ENCODE results near the gene ZDHHC14.
A peak's percentile ranks its signal among the peaks of the same experiment; 100 is the strongest.

Gene ZDHHC14

GRCh38 chr6:157528931-157529653, 148.1 kb downstream of the ZDHHC14 start:
- TF ChIP-seq CTCF (IDR thresholded peaks at IDR 0.05; ENCODE audit: low read depth, low read length), result no peak
- DNase-seq (ENCODE audit: low read depth, low spot score), result peak; percentile 13
- H3K4me3 ChIP-seq (ENCODE audit: low read depth, low read length), result no peak overlapping the region
- in situ Hi-C loops (cut with HindIII; ENCODE audit: low sequenced_read_pairs), result no loop called here

- in situ Hi-C loops (cut with HindIII; ENCODE audit: low sequenced_read_pairs), result no loop called here
- TF ChIP-seq CTCF (IDR thresholded peaks at IDR 0.05; ENCODE audit: low read depth, low read length), result no peak
- H3K4me3 ChIP-seq (ENCODE audit: low read depth, low read length), result no peak overlapping the region
- DNase-seq (ENCODE audit: low read depth, low spot score), result no peak
These were observed 148.7 kb downstream of the ZDHHC14 start for GRCh38 chr6:157529654-157530039.

- no peak for DNase-seq (ENCODE audit: low read depth, low spot score)
- no peak overlapping the region for H3K4me3 ChIP-seq (ENCODE audit: low read depth, low read length)
- TF ChIP-seq CTCF (IDR thresholded peaks at IDR 0.05; ENCODE audit: low read depth, low read length), result no peak
- in situ Hi-C loops (cut with HindIII; ENCODE audit: low sequenced_read_pairs), result no loop called here
These were observed 149.1 kb downstream of the ZDHHC14 start for GRCh38 chr6:157530126-157530525.

- no peak for DNase-seq (ENCODE audit: low read depth, low spot score)
- in situ Hi-C loops (cut with HindIII; ENCODE audit: low sequenced_read_pairs), result no loop called here
- TF ChIP-seq CTCF (IDR thresholded peaks at IDR 0.05; ENCODE audit: low read depth, low read length), result no peak
- no peak overlapping the region for H3K4me3 ChIP-seq (ENCODE audit: low read depth, low read length)
These were observed 149.8 kb downstream of the ZDHHC14 start for GRCh38 chr6:157530724-157531168.

- in situ Hi-C loops (cut with HindIII; ENCODE audit: low sequenced_read_pairs), result no loop called here
- no peak overlapping the region for H3K4me3 ChIP-seq (ENCODE audit: low read depth, low read length)
- TF ChIP-seq CTCF (IDR thresholded peaks at IDR 0.05; ENCODE audit: low read depth, low read length), result no peak
- no peak for DNase-seq (ENCODE audit: low read depth, low spot score)
These were observed 150.4 kb downstream of the ZDHHC14 start for GRCh38 chr6:157531169-157531985.

- H3K4me3 ChIP-seq (ENCODE audit: low read depth, low read length), result no peak overlapping the region
- no peak for DNase-seq (ENCODE audit: low read depth, low spot score)
- in situ Hi-C loops (cut with HindIII; ENCODE audit: low sequenced_read_pairs), result no loop called here
- TF ChIP-seq CTCF (IDR thresholded peaks at IDR 0.05; ENCODE audit: low read depth, low read length), result no peak
These were observed 151.0 kb downstream of the ZDHHC14 start for GRCh38 chr6:157531986-157532365.

Measured in astrocyte of the spinal cord (primary cell).